ENCODE measurements around the gene IL22RA1.

Gene IL22RA1

DNA sequence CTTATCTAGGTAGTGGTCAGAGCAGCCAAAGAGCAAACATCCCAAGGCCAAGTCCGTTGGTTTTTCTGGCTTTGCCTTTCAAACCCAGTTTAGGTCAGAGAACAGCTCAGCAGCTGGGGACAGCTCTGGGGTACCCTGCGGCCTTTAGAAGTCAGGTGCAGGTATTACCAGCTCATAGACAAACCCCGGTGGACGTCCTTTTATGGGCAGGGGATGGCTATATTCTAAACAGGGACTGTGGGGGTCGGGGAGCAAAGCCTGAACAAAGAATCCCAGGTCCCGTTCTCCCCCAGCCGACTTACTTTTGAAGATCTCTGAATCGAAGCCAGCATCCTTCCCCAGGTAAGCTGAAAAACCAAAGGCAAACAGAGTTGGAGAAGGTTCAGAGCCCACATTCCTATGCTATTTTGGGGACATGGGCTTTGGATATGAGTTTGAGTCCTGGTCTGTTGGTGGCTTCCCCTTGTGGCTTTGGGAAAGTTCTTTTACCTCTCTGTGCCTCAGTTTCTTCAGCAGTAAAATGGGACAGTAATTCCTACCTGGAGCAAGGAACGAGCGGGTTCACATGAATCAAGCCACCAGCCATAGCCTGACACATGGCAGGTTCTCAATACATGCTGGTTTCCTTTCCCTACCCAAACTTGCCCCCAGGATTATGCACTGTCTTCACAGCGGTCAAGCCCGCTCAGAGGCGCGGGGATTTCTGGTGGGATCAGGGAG is 47.6 kb downstream of the IL22RA1 start:
- DNase-seq, result no peak

DNA sequence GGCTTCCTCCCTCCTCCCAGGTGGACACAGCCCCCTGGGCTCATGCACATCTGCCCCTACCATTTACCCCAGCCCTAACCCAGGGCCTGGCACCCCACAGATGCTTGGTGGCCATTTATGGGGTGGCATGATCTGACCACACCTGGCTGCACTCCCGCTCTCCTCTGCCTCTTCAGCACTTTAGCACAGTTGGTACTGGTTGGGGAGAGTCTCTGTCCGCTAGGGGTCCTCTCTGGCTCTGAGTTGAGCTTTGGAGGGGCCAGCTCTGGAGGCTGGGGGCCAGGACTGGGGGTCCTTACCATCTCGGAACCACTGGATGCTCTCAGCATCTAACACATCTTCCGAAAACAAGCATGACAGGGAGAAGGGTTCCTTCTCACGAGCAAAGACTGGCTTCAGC is 48.4 kb downstream of the IL22RA1 start:
- DNase-seq, result no peak

DNA sequence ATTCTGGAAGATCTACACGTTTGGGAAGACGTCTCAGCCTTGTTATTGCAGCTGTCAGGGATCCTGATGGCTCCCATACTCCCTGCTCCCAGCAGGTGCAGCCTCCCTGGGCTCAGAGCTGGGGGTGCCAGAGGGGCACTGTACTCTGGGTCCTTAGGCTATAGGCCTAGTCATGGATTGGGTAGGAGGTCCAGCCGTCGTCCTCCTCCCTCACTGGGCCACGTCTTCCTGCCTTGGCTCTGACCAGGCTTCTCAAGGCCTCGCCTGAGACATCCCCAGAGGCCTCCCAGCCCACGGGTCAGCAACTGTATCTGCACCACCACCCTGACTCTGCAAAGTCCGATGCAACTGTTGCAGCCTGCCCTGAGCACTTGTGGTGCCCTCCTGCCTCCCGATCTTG is 49.2 kb downstream of the IL22RA1 start:
- DNase-seq, result no peak

DNA sequence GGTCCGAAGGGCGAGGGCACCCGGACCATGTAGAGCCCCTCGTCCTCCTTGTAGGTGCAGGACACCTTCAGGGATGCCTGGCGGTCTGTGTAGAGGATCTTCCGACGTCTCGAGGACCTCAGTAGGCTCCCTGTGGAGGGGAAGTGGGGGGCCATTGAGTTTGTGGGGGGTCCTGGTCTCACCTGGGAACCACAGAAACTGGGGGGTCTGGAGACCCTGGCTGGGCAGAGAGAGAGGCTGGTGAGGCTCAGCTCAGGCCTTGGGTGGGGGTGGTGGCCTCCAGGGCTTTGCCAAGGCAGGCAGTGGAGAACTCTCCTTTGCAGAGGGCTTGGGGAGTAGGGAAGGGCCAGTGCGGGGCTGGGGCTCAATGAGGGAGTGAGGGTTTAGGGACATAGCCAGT is 50.0 kb downstream of the IL22RA1 start:
- no peak for DNase-seq

DNA sequence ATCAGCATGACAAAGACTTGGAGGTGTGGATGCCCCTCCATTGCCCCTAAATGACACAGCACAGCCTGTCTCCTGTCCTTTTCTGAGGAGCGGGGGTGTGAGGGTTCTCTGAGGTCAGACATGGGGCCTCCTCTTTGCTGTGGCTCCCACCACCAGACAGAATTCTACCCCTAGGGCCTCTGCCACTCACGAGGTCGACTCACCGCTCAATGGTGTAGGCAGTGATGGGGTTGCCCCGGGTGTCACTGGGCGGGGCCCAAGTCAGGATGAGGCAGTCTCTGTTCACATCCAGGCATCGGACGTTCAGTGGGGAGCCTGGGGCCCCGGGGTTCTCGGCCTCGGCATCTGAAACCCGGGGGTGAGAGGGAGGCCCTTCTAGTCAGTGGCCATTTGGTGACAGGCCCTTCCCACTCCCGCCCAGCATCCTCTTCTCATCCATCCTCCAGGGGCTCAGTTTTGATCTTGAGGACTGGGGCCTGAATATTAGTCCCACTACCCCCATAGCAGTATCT is 50.9 kb downstream of the IL22RA1 start:
- DNase-seq, result no peak

DNA sequence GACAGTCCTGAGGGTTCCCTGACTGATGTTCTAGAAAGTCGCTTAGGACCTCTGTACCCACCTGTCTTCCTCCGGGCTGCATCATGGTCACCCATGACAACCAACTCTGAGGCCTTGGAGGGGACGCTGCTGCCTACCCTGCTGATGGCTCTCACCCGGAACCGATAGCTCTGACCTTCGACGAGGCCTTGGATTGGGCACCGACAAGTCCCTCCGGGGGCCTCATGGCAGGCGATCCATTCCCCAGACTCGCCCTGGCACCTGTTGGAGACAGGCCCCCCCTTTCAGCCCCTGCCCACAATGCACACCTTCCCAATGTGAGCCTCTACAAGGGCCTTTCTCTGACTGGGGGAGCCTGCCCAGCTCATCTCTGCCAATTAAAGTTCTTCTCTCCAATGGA is 52.2 kb downstream of the IL22RA1 start:
- DNase-seq, result no peak

DNA sequence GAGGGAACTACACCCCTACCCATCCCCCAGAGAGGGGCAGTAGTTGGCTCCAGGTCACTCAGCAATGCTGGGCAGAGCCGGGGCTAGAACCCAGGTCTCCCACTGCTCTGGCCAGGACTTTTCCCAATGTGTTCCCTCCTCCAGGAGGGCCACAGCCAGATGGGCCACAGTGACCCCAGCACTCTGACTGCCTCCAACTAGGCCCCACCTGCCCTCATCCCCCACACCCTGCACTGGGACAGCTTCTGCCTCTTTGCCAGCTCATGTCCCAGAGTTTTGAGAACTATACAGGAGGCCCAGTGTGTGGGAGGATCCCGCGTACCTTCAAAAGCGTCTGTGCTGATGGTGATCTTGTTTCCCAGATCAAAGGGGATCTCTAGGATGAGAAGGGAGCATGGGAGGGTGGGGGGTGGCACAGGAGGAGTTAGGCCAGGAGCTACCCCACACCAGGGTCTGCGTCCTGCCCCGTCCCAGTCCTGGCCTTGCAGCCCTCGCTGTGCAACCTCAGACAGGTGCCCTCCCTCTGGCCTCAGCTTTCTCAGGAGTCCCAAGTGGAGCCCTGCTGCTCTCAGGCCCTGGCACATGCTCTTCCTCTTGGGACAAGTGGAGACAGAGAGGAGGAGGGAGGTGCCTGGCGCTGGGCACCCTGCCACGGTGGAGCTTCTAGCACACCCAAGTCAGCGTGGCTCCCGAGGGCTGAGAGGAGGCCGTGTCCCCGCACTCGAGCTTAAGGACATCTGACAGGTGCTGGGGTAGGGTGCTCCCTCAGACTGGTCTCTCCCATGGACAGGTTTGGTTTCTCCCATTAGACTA is 53.0 kb downstream of the IL22RA1 start:
- DNase-seq, result peak; percentile 34

DNA sequence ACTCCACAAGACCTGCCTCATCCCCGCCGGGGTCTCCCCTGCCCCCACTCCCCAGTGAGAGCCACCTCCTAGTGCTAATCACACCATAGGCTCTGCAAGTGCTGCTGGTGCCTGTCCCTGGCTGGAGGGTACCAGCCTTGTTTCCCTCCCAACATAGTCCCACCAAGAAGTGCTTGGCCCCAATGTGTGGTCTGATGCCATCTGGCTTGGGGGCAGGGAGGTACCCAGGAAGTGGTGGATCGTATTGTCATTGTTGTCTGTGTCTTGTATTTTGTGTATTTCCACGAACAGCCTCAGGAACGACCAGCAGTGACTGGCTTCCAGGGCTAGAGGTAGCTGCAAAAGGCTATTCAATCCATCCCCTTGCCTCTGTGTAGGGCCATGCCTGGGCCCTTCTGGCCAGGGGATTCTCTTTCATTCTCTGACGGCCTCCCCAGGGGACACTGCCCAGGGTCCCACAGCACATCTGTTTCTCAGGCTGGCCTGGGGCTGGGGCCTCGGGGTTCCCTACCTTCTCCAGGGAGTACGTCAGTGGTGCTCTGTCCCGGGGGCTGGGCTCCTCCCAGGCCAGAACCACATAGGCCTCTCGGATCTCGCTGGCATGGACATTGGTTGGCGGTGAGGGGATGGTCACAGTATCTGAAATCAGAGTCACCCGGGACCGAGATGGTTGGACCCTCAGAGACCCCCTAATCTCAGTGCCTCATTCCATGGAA is 53.8 kb downstream of the IL22RA1 start:
- DNase-seq, result no peak

DNA sequence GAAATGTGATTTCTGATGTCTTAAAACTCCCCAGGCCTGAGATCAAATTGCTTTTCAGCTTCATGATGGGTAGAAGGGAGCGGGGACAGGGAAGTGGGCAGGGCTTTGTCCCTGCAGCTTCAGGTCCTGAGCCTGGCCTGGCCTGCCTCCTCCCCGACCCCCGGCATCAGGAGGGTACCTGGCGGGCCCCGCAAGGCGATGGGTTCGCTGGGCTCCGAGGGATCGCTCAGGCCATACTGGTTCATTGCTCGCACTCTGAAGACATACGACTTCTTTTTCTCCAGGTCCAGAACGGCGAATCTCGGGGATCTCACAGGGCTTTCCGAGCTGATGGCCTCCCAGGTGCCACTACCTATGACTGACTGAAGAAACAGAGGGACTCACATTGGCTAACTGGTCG is 56.5 kb downstream of the IL22RA1 start:
- DNase-seq, result no peak

DNA sequence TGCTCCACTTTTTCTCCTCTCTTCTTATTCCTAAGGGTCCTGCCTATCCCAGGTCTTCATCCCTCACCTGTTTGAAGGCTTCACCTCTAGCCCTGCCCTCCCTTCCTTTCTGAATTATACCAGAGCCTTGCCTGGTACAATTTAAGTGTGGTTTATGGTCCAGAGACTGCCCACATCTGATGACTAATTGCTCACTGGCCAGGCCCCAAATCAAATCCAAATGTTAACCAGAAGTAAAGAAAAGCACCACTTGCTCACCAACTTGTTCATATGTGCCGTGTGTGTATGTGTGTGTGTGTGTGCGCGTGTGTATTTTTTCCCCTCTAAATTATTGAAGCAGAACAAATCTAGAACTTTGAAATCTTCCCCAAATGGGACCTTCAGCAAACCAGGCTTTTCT is 57.4 kb downstream of the IL22RA1 start:
- DNase-seq, result no peak

DNA sequence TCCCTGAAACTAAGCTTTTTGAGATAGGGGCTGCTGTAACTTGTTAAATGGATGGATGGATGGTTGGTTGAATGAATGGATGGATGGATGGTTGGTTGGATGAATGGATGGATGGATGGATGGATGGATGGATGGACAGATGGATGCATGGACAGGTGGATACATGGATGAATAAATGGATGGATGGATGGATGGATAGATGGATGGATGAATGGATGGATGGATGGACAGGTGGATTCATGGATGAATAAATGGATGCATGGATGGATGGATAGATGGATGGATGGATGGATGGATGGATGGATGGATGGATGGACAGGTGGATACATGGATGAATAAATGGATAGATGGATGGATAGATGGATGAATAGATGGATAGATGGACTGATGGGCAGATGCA is 57.9 kb downstream of the IL22RA1 start:
- no peak for DNase-seq

DNA sequence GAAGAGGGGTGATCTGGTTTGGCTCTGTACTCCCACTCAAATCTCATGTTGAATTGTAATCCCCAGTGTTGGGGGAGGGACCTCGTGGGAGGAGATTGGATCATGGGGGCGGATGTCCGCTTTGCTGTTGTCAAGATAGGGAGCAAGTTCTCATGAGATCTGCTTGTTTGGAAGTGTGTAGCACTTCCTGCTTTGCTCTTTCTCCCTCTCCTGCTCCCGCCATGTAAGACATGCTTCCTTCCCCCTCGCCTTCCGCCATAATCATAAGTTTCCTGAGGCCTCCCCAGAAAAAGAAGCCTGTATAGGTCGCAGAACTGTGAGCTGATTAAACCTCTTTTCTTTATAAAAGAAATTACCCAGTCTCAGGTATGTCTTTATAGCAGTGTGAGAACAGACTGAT is 58.9 kb downstream of the IL22RA1 start:
- DNase-seq, result no peak

DNA sequence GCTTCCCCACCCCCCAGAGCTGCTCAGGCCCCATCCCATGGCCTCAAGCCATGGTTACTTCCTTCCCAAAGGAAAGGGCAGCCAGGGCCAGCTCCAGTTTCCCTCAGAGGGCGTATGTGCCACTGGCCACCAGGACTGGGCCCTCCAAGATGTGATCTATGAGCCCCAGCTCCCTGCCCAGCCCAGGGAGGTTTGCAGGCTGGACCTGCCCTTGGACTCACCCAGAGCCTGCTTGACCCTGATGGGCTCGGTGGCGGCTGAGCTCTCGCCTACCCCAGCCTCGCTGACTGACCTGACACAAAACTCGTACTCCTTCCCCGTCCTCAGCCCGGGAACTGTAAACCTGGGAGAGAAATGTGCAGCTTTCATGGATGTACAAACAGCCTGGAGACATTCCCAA is 60.6 kb downstream of the IL22RA1 start:
- DNase-seq, result no peak

DNA sequence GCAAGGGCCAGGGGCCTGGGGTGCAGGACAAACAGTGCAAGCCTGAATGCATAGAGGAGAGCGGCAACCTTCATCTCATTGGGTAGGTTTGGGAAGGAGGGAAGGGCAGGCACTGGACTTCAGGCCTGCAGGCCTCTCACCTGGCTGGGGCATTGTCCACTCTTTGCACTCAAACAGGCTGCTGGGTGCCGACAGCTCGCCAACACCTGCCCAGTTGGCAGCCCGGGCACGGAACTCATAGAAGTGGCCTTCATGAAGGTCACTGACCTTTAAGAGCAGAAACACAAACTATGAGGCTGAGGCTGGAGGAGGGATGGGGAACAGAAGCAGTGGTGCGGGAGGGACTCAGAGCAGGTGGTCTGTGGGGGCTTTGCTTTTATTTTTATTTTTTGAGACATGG is 61.8 kb downstream of the IL22RA1 start:
- no peak for DNase-seq

DNA sequence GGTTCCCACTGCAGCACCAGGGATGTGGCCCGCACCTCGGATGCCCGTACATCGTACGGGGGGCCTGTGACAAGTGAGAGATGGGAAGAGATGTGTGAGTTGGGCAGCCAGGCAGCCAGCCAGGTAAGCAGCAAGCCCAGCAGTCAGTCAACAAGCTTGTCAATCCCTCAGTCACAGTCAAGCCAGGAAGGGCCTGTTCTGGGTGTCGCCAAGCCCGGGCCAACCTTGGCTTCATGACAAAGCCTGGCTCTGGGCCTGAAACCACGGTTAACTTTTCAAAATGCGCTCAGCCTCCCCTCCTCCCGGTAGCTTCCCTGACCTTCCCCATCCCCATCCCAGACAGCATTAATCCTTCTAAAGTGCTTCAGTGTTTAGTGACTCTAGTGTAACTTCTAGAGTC is 62.8 kb downstream of the IL22RA1 start:
- no peak for DNase-seq

DNA sequence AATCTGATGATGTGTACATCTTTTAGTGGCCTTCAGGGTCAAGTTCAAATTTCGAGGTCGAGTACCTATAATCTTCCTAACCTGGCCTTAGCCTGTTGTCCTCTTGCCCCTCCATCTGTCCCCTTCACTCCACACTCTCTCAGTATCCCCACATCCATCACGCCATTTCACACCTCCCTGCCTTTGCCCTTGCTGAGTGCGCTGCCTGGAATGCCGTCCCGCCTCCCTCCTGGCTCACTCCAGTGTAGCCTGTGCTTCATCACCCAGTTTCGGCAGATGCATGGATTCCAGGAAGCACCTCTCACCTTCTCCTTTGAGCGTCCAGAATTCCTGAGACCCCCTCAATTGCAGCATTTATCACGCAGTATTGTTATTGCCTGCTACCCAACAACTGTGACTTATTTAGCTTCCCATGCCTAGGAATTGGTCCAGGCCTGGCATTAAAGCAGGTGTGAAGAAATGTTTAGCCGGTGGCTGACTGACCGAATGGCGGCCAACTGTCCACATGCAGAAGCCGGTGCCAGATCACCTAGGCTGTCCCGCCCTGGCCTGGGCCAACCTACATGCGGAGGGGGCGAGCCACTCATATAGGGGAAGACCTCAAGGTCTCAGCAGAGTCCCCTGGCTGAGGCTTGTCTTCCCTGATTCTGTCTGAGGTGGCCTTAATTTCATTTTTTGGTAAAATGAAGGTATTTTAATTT is 65.5 kb downstream of the IL22RA1 start:
- DNase-seq, result no peak

DNA sequence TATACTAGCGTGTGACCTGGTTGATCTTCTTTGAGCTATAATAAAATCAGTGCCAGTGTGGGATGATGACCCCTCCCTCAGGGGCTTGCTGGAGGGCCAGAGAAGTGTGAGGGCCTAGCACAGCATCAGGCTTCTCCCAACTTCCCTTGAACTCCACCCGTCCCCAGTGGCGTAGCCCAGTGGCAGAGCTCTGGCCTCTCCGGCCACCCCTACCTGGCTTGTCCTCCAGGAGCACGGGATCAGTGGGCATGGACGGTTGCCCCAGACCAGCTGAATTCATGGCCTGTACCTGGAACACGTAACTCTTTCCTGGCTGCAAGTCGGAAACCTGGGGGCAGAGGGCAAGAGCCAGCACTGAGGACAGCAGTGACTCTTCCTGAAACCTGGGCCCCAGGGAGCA is 67.0 kb downstream of the IL22RA1 start:
- DNase-seq, result no peak

DNA sequence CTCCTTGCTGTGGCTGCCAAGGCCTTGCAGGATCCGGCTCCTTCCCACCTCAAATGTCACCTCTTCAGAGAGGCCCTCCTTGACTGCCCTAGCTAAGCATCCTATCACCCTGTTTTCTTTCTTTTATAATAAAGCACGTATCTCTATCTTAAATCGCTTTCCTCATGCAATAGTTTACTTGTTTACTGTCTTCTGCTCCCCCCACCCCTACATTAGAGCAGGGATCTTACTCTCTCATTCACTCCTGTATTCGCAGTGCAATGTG is 67.4 kb downstream of the IL22RA1 start:
- DNase-seq, result no peak

DNA sequence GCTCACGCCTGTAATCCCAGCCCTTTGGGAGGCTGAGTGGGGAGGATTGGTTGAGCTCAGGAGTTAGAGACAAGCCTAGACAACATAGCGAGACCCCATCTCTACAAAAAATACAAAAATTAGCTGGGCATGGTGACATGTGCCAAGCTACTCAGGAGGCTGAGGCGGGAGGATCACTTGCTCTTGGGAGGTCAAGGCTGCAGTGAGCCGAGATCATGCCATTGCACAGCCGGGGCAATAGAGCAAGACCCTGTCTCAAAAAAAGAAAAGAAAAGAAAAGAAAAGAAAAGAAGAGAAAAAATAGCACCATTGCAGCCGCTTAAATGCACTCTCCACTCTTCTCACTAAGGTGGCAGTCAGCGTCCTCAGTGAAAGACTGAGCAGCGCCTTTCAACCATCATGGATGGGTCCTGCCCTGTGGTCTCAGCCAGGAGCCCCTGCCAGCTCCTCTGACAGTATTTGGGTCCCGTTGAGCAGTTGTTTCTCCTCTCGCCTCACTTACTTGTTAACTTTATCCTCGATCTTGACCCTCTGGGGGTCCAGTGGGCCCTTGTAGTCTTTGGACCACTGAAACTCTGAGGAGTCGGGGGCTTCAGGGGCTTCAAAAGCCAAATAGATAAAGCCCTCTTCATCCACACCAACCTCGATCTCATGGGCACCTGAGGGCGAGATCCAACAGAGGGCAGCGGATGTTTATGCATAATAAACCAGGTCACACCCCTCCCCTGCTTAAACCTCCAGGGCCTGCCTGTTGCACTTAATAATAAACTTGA is 67.9 kb downstream of the IL22RA1 start:
- DNase-seq, result no peak

DNA sequence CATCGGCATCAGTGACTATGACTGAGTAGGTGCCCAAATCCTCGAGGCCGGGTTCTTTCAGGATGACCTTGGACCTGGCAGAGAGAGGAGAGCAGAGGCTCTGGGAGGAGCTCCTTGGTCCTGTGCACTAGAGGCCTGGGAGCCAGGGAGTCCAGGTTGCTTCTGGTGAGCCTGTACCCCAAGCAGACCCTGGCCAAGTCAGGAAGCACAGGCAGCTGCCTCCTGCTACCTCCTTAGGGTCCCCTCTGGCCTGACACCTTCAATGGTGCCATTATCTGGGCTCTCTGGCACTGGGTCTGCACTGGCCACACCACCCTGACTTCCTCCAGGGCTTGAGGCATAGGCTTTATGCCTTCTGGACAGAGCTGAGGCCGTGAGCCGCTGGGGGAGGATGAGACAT is 68.7 kb downstream of the IL22RA1 start:
- DNase-seq, result no peak

DNA sequence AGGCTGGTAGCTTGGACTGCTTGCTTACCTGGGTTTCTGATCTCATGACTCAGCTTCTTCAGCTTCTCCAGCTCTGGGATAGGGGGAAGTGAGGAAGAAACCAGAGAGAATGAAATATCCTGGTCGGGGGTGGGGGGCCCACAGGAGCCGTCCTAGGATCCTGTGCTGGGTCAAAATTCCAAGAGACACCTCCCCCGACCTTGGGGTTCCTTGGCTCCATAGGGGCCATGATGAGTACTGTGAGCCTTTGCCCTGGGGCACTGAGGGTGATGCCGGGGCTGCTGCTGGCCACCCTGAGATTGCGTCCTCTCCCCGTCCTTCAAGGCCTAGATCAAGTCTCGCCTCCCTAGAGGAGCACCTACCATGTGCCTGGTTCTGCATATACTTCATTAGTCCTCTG is 71.0 kb downstream of the IL22RA1 start:
- no peak for DNase-seq

DNA sequence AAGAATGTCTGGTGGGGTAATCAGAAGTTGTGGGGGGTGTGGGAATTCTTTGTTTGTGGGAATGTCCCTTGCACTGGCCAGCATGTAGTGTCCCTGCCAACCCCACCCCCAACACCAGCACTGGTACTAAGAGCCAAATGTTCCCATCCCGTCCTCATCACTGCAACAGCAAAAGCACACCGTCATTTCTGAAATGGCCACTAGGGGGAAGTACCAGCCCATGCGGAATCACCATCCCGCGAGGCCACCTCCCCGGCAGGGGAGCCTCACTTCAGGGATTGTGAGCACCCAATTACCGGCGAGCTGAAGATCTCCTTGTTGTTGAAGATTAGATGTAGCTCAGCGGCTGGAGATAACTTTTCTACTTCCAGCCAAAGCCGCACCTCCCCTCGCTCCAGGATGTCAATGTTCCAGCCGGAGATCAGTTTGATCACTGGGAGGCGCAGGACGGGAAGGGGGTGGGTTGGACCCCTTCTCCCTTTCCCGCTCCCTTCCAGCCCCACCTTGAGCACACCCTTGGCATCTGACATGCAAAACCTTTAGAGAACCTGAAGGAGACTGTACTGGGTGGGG is 72.0 kb downstream of the IL22RA1 start:
- peak; percentile 67 for DNase-seq
